LNCaP clone FGC (cell line): ENCODE data around the gene KRT85.
A peak's percentile ranks its signal among the peaks of the same experiment; 100 is the strongest.

Source experiments
- DNase-seq: peaks from one replicate; pipeline ENCODE4 v3.0.0-alpha.2; 2011; ENCODE audit warnings: low read depth
- H3K4me3 ChIP-seq: 2 replicates; pipeline ENCODE4 v1.5.1; 2011; ENCODE audit warnings: mild to moderate bottlenecking, low read depth, low read length, control low read depth
- TF ChIP-seq, protein P1 (sequence below): IDR thresholded peaks from 2 replicates; pipeline ENCODE4 v1.5.1; 2012; ENCODE audit warnings: mild to moderate bottlenecking; ENCODE audit not compliant: control insufficient read depth, insufficient read depth; ENCODE audit errors: extremely low read depth

The KRT85 gene

DNA sequence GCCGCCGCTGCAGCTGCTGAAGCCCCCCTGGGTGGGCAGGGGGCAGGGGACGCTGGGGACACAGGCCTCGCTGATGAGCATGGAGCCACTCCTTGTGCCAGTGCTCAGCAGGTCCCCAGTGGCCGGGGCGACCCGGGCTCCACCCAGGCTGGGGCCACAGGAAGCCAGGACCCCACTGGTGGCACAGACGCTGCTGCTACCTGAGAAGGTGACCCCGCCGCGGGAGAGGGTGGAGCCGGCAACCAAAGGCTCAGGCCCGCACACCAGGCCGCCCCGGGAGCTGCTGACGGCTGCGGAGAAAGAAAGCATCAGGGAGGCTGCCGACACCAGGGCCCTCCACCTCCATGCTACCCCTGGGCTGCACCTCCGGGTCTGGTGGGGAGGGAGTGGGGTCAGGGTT is 10.8 kb upstream of the KRT85 start:
- no peak for DNase-seq
- H3K4me3 ChIP-seq: no peak overlapping the region
- TF ChIP-seq, protein P1, sequence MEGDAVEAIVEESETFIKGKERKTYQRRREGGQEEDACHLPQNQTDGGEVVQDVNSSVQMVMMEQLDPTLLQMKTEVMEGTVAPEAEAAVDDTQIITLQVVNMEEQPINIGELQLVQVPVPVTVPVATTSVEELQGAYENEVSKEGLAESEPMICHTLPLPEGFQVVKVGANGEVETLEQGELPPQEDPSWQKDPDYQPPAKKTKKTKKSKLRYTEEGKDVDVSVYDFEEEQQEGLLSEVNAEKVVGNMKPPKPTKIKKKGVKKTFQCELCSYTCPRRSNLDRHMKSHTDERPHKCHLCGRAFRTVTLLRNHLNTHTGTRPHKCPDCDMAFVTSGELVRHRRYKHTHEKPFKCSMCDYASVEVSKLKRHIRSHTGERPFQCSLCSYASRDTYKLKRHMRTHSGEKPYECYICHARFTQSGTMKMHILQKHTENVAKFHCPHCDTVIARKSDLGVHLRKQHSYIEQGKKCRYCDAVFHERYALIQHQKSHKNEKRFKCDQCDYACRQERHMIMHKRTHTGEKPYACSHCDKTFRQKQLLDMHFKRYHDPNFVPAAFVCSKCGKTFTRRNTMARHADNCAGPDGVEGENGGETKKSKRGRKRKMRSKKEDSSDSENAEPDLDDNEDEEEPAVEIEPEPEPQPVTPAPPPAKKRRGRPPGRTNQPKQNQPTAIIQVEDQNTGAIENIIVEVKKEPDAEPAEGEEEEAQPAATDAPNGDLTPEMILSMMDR: no peak

- TF ChIP-seq, protein P1: no peak
- H3K4me3 ChIP-seq: no peak overlapping the region
- DNase-seq: no peak
Observed at GRCh38 chr12:52377266-52377665, 10.0 kb upstream of the KRT85 start.

- peak; percentile 62 for DNase-seq
- H3K4me3 ChIP-seq: no peak overlapping the region
- TF ChIP-seq, protein P1: peak; percentile 96
Observed at GRCh38 chr12:52372216-52373154, 5.2 kb upstream of the KRT85 start.

GRCh38 chr12:52371716-52372115 is 4.4 kb upstream of the KRT85 start:
- TF ChIP-seq, protein P1: no peak
- H3K4me3 ChIP-seq: no peak overlapping the region
- no peak for DNase-seq

DNA sequence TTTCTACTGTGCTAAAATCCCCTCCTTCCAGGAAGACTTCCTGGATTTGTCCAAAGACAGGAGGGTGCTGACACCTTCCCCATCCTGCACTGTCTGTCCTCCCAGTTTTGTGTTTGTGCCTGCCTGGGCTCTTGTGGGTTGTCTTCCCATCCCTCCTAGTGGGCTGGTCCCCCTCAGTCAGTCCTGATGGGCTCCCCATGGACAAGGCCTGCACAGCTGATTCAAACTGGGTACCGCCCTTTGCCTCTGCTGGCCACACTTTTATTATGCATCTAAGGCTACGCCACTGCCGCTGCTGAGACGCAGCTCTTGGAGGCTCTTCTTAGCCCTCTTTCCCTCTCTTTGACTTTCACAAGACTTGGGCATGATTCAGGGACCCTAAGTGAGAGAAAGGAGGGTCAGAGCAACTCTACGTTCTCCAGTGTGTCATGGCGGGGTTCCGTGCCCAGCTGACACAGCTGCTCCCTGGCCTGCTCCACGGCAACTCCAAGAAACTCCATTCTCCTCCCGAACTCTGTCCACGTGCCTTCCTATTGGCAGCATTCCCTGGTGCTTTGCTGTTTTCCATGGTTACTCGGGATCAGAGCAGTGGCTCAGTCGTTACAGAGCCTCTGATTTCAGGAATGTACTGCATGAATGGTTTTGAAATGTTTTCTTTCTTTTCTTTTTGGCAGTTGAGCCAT is 3.8 kb upstream of the KRT85 start:
- no peak for DNase-seq
- TF ChIP-seq, protein P1: no peak
- no peak overlapping the region for H3K4me3 ChIP-seq

DNA sequence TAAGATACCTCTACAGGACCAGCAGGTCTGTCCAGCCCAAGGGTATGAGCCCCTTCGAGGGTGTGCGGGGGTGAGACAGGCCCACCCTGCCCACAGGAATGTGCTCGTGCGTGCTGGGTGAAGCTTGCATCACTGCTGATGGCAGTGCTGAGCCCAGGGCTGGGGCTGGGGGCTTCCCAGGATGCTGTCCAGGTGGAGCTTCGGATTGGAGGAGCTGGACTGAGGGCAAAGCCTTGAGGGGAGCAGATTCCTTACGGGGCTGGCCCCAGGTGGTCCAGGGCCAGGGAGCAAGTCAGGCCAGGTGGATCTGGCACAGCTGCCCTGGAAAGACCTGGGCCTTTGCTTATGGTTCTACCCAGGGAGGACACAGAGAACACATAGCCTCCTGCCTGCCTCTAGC is 2.5 kb upstream of the KRT85 start:
- no peak overlapping the region for H3K4me3 ChIP-seq
- TF ChIP-seq, protein P1: no peak
- no peak for DNase-seq

- TF ChIP-seq, protein P1: no peak
- no peak overlapping the region for H3K4me3 ChIP-seq
- no peak for DNase-seq
Observed at GRCh38 chr12:52369211-52369610, 1.9 kb upstream of the KRT85 start.
